H1 (cell line): Measurements from ENCODE around the gene OTOP1. TPM values are rescaled to one million over a fixed set of nuclear protein-coding genes. Genes with fewer than 3 reads are reported as not detected.

Experiments
- JUND ChIP-seq: IDR thresholded peaks from 2 replicates; pipeline ENCODE4 v1.6.1; 2011; ENCODE audit warnings: mild to moderate bottlenecking, improper control_type of control experiment, low read length
- TBP ChIP-seq: IDR thresholded peaks from 2 replicates; pipeline ENCODE4 v1.6.1; 2011; ENCODE audit warnings: low read depth, low read length, improper control_type of control experiment
- ZNF274 ChIP-seq: IDR thresholded peaks from 2 replicates; pipeline ENCODE4 v1.7.0; 2012; ENCODE audit warnings: low read length, borderline replicate concordance; ENCODE audit errors: extremely low read depth
- polyA plus RNA-seq, 7 experiments: library from polyadenylated mRNA; depleted of rRNA in 3 of 7; stranded (reverse) in 5 of 7; unstranded in 2 of 7; fragments of >200 nt in 5 of 7; fragments of 200-250 nt in 2 of 7; gene quantifications; 1 replicate in 5 of 7; 2 replicates in 1 of 7; 4 replicates in 1 of 7; pipeline versions ENCODE4 v1.2.1 to v1.2.3, GENCODE V29; 2011 to 2013; ENCODE audit warnings: missing spikeins in 2 of 7, mixed read lengths in 2 of 7
- total RNA-seq: library from RNA; stranded (reverse); fragmentation: NEBNext Ultra II Directional; extraction: Animal tissue kit (Norgen Biotek cat#: 25700); gene quantifications from 2 replicates; pipeline ENCODE4 v1.2.1, GENCODE V29; 2021
- TF ChIP-seq, protein P1 (sequence below): fragments of 300-600 bp; sonication (generic); IDR thresholded peaks from 2 replicates; pipeline ENCODE4 v1.7.1; 2012; ENCODE audit warnings: low read length, moderate library complexity, mild to moderate bottlenecking, inconsistent platforms; ENCODE audit not compliant: insufficient replicate concordance

OTOP1 gene
- total and polyA plus RNA-seq, 2 of the 8 experiments (the other 6 are each of a cell fraction or from before 2014, with no cell fraction given): not detected

DNA sequence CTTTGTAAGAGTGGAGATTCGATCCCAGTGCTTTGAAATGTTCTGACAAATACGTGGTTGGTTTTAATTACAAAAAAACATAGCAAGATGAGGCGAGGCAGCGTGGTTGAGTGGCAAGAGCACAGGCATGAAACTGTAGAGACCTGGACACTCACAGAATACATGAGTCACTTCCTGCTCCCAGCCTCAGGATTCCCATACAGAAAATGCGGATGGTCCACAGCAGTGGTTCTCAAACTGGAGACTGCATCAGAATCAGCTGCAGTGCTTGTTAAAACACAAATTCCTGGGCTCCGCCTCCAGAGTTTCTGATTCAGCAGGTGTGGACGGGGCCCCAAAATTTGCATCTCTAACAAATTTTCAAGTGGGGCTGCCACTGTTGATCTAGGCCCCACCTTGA, 10.1 kb downstream of the OTOP1 start (continued):
- TF ChIP-seq, protein P1, sequence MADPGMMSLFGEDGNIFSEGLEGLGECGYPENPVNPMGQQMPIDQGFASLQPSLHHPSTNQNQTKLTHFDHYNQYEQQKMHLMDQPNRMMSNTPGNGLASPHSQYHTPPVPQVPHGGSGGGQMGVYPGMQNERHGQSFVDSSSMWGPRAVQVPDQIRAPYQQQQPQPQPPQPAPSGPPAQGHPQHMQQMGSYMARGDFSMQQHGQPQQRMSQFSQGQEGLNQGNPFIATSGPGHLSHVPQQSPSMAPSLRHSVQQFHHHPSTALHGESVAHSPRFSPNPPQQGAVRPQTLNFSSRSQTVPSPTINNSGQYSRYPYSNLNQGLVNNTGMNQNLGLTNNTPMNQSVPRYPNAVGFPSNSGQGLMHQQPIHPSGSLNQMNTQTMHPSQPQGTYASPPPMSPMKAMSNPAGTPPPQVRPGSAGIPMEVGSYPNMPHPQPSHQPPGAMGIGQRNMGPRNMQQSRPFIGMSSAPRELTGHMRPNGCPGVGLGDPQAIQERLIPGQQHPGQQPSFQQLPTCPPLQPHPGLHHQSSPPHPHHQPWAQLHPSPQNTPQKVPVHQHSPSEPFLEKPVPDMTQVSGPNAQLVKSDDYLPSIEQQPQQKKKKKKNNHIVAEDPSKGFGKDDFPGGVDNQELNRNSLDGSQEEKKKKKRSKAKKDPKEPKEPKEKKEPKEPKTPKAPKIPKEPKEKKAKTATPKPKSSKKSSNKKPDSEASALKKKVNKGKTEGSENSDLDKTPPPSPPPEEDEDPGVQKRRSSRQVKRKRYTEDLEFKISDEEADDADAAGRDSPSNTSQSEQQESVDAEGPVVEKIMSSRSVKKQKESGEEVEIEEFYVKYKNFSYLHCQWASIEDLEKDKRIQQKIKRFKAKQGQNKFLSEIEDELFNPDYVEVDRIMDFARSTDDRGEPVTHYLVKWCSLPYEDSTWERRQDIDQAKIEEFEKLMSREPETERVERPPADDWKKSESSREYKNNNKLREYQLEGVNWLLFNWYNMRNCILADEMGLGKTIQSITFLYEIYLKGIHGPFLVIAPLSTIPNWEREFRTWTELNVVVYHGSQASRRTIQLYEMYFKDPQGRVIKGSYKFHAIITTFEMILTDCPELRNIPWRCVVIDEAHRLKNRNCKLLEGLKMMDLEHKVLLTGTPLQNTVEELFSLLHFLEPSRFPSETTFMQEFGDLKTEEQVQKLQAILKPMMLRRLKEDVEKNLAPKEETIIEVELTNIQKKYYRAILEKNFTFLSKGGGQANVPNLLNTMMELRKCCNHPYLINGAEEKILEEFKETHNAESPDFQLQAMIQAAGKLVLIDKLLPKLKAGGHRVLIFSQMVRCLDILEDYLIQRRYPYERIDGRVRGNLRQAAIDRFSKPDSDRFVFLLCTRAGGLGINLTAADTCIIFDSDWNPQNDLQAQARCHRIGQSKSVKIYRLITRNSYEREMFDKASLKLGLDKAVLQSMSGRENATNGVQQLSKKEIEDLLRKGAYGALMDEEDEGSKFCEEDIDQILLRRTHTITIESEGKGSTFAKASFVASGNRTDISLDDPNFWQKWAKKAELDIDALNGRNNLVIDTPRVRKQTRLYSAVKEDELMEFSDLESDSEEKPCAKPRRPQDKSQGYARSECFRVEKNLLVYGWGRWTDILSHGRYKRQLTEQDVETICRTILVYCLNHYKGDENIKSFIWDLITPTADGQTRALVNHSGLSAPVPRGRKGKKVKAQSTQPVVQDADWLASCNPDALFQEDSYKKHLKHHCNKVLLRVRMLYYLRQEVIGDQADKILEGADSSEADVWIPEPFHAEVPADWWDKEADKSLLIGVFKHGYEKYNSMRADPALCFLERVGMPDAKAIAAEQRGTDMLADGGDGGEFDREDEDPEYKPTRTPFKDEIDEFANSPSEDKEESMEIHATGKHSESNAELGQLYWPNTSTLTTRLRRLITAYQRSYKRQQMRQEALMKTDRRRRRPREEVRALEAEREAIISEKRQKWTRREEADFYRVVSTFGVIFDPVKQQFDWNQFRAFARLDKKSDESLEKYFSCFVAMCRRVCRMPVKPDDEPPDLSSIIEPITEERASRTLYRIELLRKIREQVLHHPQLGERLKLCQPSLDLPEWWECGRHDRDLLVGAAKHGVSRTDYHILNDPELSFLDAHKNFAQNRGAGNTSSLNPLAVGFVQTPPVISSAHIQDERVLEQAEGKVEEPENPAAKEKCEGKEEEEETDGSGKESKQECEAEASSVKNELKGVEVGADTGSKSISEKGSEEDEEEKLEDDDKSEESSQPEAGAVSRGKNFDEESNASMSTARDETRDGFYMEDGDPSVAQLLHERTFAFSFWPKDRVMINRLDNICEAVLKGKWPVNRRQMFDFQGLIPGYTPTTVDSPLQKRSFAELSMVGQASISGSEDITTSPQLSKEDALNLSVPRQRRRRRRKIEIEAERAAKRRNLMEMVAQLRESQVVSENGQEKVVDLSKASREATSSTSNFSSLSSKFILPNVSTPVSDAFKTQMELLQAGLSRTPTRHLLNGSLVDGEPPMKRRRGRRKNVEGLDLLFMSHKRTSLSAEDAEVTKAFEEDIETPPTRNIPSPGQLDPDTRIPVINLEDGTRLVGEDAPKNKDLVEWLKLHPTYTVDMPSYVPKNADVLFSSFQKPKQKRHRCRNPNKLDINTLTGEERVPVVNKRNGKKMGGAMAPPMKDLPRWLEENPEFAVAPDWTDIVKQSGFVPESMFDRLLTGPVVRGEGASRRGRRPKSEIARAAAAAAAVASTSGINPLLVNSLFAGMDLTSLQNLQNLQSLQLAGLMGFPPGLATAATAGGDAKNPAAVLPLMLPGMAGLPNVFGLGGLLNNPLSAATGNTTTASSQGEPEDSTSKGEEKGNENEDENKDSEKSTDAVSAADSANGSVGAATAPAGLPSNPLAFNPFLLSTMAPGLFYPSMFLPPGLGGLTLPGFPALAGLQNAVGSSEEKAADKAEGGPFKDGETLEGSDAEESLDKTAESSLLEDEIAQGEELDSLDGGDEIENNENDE: no peak
- TF ChIP-seq JUND: no peak
- TF ChIP-seq TBP: no peak
- no peak for TF ChIP-seq ZNF274
